Cerebellar cortex (tissue), 1 donor: ENCODE data around the gene OR51E1.

Experiments
- DNase-seq: peaks from one replicate; pipeline ENCODE4 v3.0.0-alpha.2; 2015; ENCODE audit warnings: low spot score

The OR51E1 gene

GRCh38 chr11:4654635-4655369, 11.0 kb downstream of the OR51E1 start:
- DNase-seq, result no peak

GRCh38 chr11:4658629-4659445, 15.1 kb downstream of the OR51E1 start:
- DNase-seq, result no peak

GRCh38 chr11:4662876-4663275, 19.1 kb downstream of the OR51E1 start:
- DNase-seq, result no peak

- DNase-seq, result no peak
Measured at GRCh38 chr11:4664183-4664582, 20.4 kb downstream of the OR51E1 start.

- DNase-seq, result no peak
Measured at GRCh38 chr11:4664786-4665185, 21.0 kb downstream of the OR51E1 start.

- no peak for DNase-seq
Measured at GRCh38 chr11:4665424-4665823, 21.6 kb downstream of the OR51E1 start.

GRCh38 chr11:4671741-4672140, 28.0 kb downstream of the OR51E1 start:
- DNase-seq, result no peak

- DNase-seq, result no peak
Measured at GRCh38 chr11:4672470-4672869, 28.7 kb downstream of the OR51E1 start.

GRCh38 chr11:4673781-4674180, 30.0 kb downstream of the OR51E1 start:
- no peak for DNase-seq

GRCh38 chr11:4677948-4678347, 34.2 kb downstream of the OR51E1 start:
- peak; percentile 1 for DNase-seq

GRCh38 chr11:4680341-4680740, 36.6 kb downstream of the OR51E1 start:
- DNase-seq, result no peak

GRCh38 chr11:4682623-4683419, 39.0 kb downstream of the OR51E1 start:
- DNase-seq, result no peak

GRCh38 chr11:4684631-4685285, 41.0 kb downstream of the OR51E1 start:
- no peak for DNase-seq

GRCh38 chr11:4695442-4695841, 51.7 kb downstream of the OR51E1 start:
- DNase-seq, result no peak

- DNase-seq, result peak; percentile 2
Measured at GRCh38 chr11:4697585-4697984, 53.8 kb downstream of the OR51E1 start, which contains the start of gene OR51E2. Gene OR51E2, minus strand, starts transcription at chr11:4697853. Its CDS starts 15,142 bp downstream, at chr11:4682711.

- no peak for DNase-seq
Measured at GRCh38 chr11:4699697-4700435, 56.1 kb downstream of the OR51E1 start.

GRCh38 chr11:4700436-4700820, 56.6 kb downstream of the OR51E1 start:
- no peak for DNase-seq

- no peak for DNase-seq
Measured at GRCh38 chr11:4704054-4704789, 60.4 kb downstream of the OR51E1 start, which contains the start of gene MMP26. Gene MMP26, plus strand, starts transcription at chr11:4704784.

GRCh38 chr11:4704790-4705334, 61.1 kb downstream of the OR51E1 start:
- DNase-seq, result no peak
